AG04449 (cell line): Measurements from ENCODE around the gene NMUR1.

Experiments used
- CTCF ChIA-PET: fragments of 350-600 bp; formaldehyde crosslinking; extraction: SDS; loops from one replicate; lab custom pipeline; 2021; ENCODE audit warnings: antibody characterized with exemption; lab: Yijun Ruan, JAX
- POLR2A ChIA-PET: fragments of 400-600, 350-600 bp; formaldehyde crosslinking; extraction: SDS; loops from one replicate; lab custom pipeline; 2020; ENCODE audit warnings: antibody characterized with exemption, inconsistent platforms; lab: Yijun Ruan, JAX
- DNase-seq: peaks from one replicate; pipeline ENCODE4 v3.0.0-alpha.2; 2010; ENCODE audit warnings: low read depth, low spot score
- H3K4me3 ChIP-seq: 2 replicates; pipeline ENCODE4 v1.5.1; 2011; ENCODE audit warnings: low read depth, mild to moderate bottlenecking, control low read depth, low read length
- TF ChIP-seq, protein P1 (sequence below): IDR thresholded peaks from one replicate; pipeline ENCODE4 v1.5.1; 2011; ENCODE audit warnings: mild to moderate bottlenecking, moderate library complexity, low read length, control low read depth, inconsistent platforms; ENCODE audit not compliant: insufficient read depth; ENCODE audit errors: missing control alignments

Gene NMUR1

DNA sequence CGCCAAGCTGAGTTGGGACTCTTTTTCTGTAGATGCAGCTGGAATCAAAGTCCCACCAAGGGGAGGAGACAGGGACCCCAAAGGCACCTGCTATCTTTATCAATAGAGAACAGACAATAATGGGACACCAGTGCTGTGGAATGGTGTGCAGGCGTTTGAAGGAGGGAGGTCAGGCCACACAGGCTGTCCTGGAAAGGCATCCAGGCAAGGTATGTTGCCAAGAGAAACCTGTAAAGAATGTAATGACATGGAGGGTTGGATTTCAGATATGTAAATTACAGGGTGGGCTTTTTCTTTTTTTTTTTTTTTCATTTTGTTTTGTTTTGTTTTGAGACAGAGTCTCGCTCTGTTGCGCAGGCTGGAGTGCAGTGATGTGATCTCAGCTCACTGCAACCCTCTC, 9.7 kb upstream of the NMUR1 start:
- ChIA-PET POLR2A (interaction anchor here (1.1 kb wide), 1 partner anchor 76 kb away, joined by 3 read pairs; the partner anchor contains the start of gene NCL), CTCF (interaction anchor here (0.8 to 2.1 kb wide), 8 partner anchors 10 to 135 kb away, joined by 3 to 7 read pairs (median 4); partner anchors contain the start of gene NMUR1)
- H3K4me3 ChIP-seq = no peak overlapping the region

DNA sequence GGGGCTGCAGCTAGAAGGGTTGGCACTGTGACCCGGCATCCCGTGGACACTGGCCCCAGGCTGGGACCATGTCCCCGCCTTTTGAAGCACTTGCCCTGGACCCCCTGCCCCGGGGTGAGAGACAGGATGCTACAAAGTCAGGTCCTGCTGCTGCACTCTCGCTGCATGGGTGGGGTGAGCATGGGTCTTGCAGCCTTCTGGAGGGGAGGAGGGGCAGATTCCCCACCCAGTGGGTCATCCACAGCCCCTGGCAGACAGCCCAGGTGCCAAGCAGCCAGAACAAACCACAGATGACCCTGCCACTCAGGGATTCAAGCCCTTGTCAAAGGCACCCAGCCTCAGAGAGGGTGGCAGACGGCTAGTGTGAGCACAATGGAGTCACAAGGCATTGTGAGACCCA, 5.7 kb upstream of the NMUR1 start:
- H3K4me3 ChIP-seq = no peak overlapping the region
- CTCF ChIA-PET = interaction anchor here (0.6 to 2.1 kb wide), 5 partner anchors 15 to 54 kb away, joined by 3 to 6 read pairs (median 3); no protein-coding TSS in a partner anchor
- TF ChIP-seq, protein P1, sequence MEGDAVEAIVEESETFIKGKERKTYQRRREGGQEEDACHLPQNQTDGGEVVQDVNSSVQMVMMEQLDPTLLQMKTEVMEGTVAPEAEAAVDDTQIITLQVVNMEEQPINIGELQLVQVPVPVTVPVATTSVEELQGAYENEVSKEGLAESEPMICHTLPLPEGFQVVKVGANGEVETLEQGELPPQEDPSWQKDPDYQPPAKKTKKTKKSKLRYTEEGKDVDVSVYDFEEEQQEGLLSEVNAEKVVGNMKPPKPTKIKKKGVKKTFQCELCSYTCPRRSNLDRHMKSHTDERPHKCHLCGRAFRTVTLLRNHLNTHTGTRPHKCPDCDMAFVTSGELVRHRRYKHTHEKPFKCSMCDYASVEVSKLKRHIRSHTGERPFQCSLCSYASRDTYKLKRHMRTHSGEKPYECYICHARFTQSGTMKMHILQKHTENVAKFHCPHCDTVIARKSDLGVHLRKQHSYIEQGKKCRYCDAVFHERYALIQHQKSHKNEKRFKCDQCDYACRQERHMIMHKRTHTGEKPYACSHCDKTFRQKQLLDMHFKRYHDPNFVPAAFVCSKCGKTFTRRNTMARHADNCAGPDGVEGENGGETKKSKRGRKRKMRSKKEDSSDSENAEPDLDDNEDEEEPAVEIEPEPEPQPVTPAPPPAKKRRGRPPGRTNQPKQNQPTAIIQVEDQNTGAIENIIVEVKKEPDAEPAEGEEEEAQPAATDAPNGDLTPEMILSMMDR = no peak
- POLR2A ChIA-PET = interaction anchor here (0.6 kb wide), 1 partner anchor 138 kb away, joined by 3 read pairs; no protein-coding TSS in a partner anchor
- DNase-seq = no peak

More for the DNA sequence above, 9.7 kb upstream of the NMUR1 start:
- TF ChIP-seq, protein P1 = no peak
- DNase-seq = no peak

DNA sequence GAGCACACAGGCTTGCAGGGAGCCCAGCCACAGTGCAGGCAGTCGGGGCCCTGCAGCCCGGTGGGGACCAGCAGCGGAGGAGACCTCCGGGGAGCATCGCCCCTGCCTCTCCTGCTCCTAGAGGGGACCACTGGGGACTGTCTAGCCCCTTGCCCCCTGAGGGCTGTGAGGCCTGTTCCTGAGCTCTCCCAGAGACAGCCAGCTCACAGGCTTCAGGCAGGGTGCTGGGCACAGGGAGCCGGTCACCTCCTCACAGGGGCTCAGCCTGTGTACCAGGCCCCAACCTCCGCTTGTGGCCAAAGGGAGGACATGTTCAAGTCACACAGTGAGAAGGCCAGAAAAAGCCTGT, 3.5 kb upstream of the NMUR1 start:
- DNase-seq = no peak
- TF ChIP-seq, protein P1 = no peak
- ChIA-PET POLR2A (no interaction called here), CTCF (interaction anchor here (0.8 to 4.2 kb wide), 9 partner anchors 9 to 65 kb away, joined by 3 to 27 read pairs (median 6); no protein-coding TSS in a partner anchor)
- H3K4me3 ChIP-seq = no peak overlapping the region

DNA sequence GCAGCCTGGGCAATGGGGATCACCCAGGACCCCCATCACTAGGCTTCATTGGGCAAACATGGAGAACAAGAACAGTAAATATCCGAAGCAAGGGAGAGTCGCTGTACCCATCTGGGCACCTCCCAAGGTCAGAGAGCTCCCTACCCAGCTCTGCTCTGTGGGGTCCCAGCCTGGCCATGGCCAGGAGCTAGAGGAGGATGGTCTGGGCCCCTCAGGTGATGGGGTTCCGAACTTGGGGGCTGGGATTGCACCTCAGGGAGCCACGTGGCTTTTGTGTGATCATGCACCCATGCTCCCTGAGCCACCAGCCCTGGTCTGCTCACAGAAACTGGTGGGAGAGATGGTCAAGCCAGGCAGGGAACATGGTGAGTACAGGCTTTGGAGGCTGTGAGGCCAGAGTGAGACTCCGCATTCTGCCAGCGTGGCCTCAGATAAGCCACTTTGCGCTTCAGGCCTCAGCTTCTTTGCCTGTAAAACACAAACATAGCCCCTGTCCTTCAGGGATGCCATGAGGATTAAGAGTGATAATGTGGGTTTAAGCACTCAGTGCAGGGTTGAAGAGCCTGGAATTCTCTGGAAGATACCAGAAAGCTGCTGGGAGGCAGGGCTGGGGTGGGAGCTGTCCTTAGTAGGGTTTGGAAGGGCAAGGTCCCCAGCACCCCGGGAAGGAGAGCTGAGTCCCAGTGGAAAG, 3.0 kb upstream of the NMUR1 start:
- CTCF ChIA-PET = interaction anchor here (0.8 to 4.2 kb wide), 11 partner anchors 10 to 68 kb away, joined by 3 to 27 read pairs (median 5); no protein-coding TSS in a partner anchor
- H3K4me3 ChIP-seq = no peak overlapping the region
- no peak for DNase-seq
- TF ChIP-seq, protein P1 = no peak
- POLR2A ChIA-PET = no interaction called here

DNA sequence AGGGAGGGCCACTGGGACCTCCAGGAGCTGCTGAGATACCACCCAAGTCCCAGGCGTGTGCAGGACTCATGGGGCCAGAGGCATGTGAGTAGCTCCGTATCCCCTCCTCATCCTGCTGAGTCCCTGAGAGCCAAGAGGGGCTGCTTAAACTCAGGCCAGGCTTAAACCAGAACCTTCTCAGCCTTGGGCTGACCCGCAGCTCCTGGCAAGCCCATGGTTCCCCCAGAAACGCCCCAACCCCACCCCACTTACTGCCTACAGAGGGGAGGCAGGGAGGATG, 2.5 kb upstream of the NMUR1 start:
- ChIA-PET CTCF (interaction anchor here (0.6 to 4.2 kb wide), 10 partner anchors 11 to 69 kb away, joined by 3 to 27 read pairs (median 6); no protein-coding TSS in a partner anchor), POLR2A (no interaction called here)
- no peak for DNase-seq
- TF ChIP-seq, protein P1 = no peak
- no peak overlapping the region for H3K4me3 ChIP-seq
